Ovary (tissue), 3 donors: Measurements from ENCODE around the gene POLN.

Experiments used
- EP300 ChIP-seq: sonication (generic); formaldehyde crosslinking; IDR thresholded peaks from one replicate; pipeline ENCODE4 v1.6.1; 2017; ENCODE audit warnings: antibody characterized with exemption
- POLR2A ChIP-seq: fragments of 450-650 bp; IDR thresholded peaks from one replicate; pipeline ENCODE4 v1.6.1; 2017; ENCODE audit warnings: antibody characterized with exemption, mild to moderate bottlenecking, moderate library complexity
- TF ChIP-seq, protein P1 (sequence below), 3 donors: fragments of 450-650 bp in 2 of 3; fragments of 200-600 bp in 1 of 3; IDR thresholded peaks; one replicate each; pipeline versions ENCODE4 v1.5.1 to v1.8.0; 2016 to 2022; ENCODE audit warnings: antibody characterized with exemption in 3 of 3, mild to moderate bottlenecking in 1 of 3
- donor health status: DM: no; HTN: no; CAD: no.

- TF ChIP-seq, protein P1, sequence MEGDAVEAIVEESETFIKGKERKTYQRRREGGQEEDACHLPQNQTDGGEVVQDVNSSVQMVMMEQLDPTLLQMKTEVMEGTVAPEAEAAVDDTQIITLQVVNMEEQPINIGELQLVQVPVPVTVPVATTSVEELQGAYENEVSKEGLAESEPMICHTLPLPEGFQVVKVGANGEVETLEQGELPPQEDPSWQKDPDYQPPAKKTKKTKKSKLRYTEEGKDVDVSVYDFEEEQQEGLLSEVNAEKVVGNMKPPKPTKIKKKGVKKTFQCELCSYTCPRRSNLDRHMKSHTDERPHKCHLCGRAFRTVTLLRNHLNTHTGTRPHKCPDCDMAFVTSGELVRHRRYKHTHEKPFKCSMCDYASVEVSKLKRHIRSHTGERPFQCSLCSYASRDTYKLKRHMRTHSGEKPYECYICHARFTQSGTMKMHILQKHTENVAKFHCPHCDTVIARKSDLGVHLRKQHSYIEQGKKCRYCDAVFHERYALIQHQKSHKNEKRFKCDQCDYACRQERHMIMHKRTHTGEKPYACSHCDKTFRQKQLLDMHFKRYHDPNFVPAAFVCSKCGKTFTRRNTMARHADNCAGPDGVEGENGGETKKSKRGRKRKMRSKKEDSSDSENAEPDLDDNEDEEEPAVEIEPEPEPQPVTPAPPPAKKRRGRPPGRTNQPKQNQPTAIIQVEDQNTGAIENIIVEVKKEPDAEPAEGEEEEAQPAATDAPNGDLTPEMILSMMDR (IDR thresholded peaks at IDR 0.05): no peak
- TF ChIP-seq EP300 (no peak), POLR2A (no peak)
These were observed 41.3 kb upstream of the POLN start for GRCh38 chr4:2283199-2283711.
